GM19463 (cell line): Measurements from ENCODE around the gene ZNF695.

ENCODE experiments used
- ATAC-seq: cut with Tn5 transposase; IDR thresholded peaks from one replicate; pipeline ENCODE4 v1.9.1; 2021; ENCODE audit warnings: mild to moderate bottlenecking, moderate library complexity; ENCODE audit not compliant: unreplicated experiment

The ZNF695 gene

GRCh38 chr1:246959944-246960693 is 47.7 kb downstream of the ZNF695 start:
- ATAC-seq: no peak

DNA sequence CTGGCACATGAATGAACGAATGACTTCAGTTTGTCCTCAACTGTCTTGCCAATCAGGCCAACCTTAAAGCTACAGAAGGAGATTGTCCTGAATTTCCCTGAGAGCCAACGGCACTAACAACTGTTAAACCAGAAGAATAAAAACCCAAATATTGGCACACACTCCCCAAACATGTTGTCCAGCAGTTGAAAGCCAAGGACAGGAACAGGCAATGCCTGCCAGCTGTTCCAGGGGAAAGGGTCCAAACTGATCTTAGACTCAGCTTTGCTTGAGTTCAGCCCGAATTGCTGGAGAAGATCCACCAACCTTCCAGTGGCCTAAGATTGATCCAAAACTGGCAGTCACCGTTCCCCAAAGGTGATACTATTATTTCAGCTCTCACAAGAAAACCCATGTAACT is 53.7 kb downstream of the ZNF695 start:
- no peak for ATAC-seq

DNA sequence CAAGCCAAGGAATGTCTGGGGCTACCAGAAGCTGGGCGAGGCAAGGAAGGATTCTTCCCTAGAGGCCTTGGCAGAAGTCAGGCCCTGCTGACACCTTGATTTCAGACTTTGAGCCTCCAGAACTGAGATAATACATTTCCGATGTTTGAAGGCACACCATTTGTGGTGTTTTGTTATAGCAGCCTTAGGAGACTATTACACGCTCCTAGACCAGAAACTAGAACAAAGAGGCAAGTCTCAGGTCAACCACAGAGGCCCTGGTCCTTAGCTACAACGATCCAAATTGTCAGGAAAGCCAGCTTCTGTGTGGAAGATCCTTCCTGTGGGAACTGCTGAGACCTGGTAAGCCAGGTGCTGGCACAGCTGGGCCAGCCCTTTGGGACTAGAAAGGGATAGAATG is 56.4 kb downstream of the ZNF695 start:
- no peak for ATAC-seq

- no peak for ATAC-seq
Observed at GRCh38 chr1:246949956-246950355, 57.9 kb downstream of the ZNF695 start.

GRCh38 chr1:246947255-246947654 is 60.6 kb downstream of the ZNF695 start:
- no peak for ATAC-seq

- ATAC-seq: no peak
Observed at GRCh38 chr1:246946366-246946765, 61.5 kb downstream of the ZNF695 start.
